ENCODE results near the gene GPATCH8. TPM values are rescaled to one million over a fixed set of nuclear protein-coding genes. Genes with fewer than 3 reads are reported as not detected.

GPATCH8 gene
- total and polyA plus RNA-seq, 2 donors (not counting 3 experiments of a cell fraction or from before 2014, with no cell fraction given) = 14.6 to 35.3 TPM

GRCh38 chr17:44499722-44500121 is 3.5 kb downstream of the GPATCH8 start:
- Histone ChIP-seq H3K4me1 (ENCODE audit: control insufficient read depth, extremely low read depth, insufficient read depth, low read length) (peaks cover 17% of the 10 kb centered on the region), H4K20me1 (replicated peaks; ENCODE audit: control insufficient read depth, extremely low read depth, insufficient read depth, low read length) (peaks cover 8% of the 10 kb centered on the region), H3K36me3 (ENCODE audit: control insufficient read depth in 2 of 2, extremely low read depth in 1 of 2, insufficient read depth in 2 of 2, low read length in 2 of 2) (no peaks in the 10 kb centered on the region), H3K79me2 (ENCODE audit: control insufficient read depth, insufficient read depth, low read length) (peaks cover 77% of the 10 kb centered on the region), H2AFZ (ENCODE audit: low read depth, low read length) (no peak overlapping the region), H3K9ac (replicated peaks; ENCODE audit: extremely low read depth, insufficient read depth, low read length) (no peak overlapping the region), H3K9me1 (replicated peaks; ENCODE audit: control insufficient read depth, extremely low read depth, insufficient read depth, low read length) (no peaks in the 10 kb centered on the region), H3K9me3 (replicated peaks; ENCODE audit: control insufficient read depth, insufficient read depth, low read length) (no peaks in the 10 kb centered on the region), H3K27me3 (ENCODE audit: control insufficient read depth in 2 of 2, insufficient read depth in 2 of 2, low read length in 2 of 2) (no peaks in the 10 kb centered on the region), H3K27ac (ENCODE audit: insufficient read depth, low read depth, low read length) (no peak overlapping the region), H3K4me3 (replicated peaks in 1 of 3; ENCODE audit: insufficient read depth in 1 of 3, low read depth in 1 of 3, low read length in 3 of 3) (no peak overlapping the region), H3K4me2 (ENCODE audit: insufficient read depth, low read length) (no peak overlapping the region)
- FAIRE-seq = no peak
- DNase-seq (ENCODE audit: low read depth, low spot score) = no peak
- no TSS peak for BruUV-seq (replicated peaks)
- dilution Hi-C loops (cut with MboI; ENCODE audit: extremely low pct_ligation_motif_present, low sequenced_read_pairs) (no loop called here), intact Hi-C loops (cut with micrococcal nuclease) (no loop called here)
- POLR2A ChIA-PET = no interaction called here
- CTCF ChIA-PET = interaction anchor here (0.6 to 1.1 kb wide), 2 partner anchors 24 to 333 kb away, joined by 3 read pairs; no protein-coding TSS in a partner anchor
- no peak for TF ChIP-seq GATA2 (IDR thresholded peaks at IDR 0.05; ENCODE audit: insufficient read depth, insufficient read length, low read depth, low read length)
- no peak for TF ChIP-seq FOS (IDR thresholded peaks at IDR 0.05; ENCODE audit: borderline replicate concordance, insufficient read depth, low read length)
- TF ChIP-seq MYC (IDR thresholded peaks at IDR 0.05; ENCODE audit: low read depth, low read length) = no peak
- no peak for TF ChIP-seq JUN (IDR thresholded peaks at IDR 0.05; ENCODE audit: borderline replicate concordance, insufficient read depth, insufficient read length, low read depth)
- TF ChIP-seq POLR2AphosphoS5 (IDR thresholded peaks at IDR 0.05; ENCODE audit: insufficient read depth, low read depth, low read length) = no peak
- no peak for TF ChIP-seq EZH2 (IDR thresholded peaks at IDR 0.05; ENCODE audit: borderline replicate concordance, low read depth, low read length, severe bottlenecking)
- no peak for TF ChIP-seq POLR2A (IDR thresholded peaks at IDR 0.05; ENCODE audit: low read depth, low read length)
- TF ChIP-seq MAX (IDR thresholded peaks at IDR 0.05; ENCODE audit: insufficient read depth, insufficient read length) = no peak
- TF ChIP-seq CTCF (IDR thresholded peaks at IDR 0.05; ENCODE audit: extremely low read depth in 1 of 2, insufficient read depth in 1 of 2, low read depth in 1 of 2, low read length in 2 of 2) = no peak

All from endothelial cell of umbilical vein (primary cell).